ENCODE data around the gene GPN2.

The GPN2 gene

GRCh38 chr1:26889551-26890466 is at the start of gene GPN2:
Gene GPN2 (minus strand): TSS chr1:26890283. CDS start chr1:26890096, 187 bp downstream.
- peak; percentile 77 for DNase-seq

- no peak for DNase-seq
These were observed 48.6 kb upstream of the GPN2 start for GRCh38 chr1:26938659-26939025.

- no peak for DNase-seq
These were observed 48.0 kb upstream of the GPN2 start for GRCh38 chr1:26938004-26938658.

- DNase-seq, result no peak
These were observed 46.7 kb upstream of the GPN2 start for GRCh38 chr1:26936823-26937222.

- DNase-seq, result no peak
These were observed 42.4 kb upstream of the GPN2 start for GRCh38 chr1:26932531-26932930.

- DNase-seq, result peak; percentile 9
These were observed 33.6 kb upstream of the GPN2 start for GRCh38 chr1:26923711-26924110.

GRCh38 chr1:26922901-26923300 is 32.8 kb upstream of the GPN2 start:
- DNase-seq, result no peak

DNA sequence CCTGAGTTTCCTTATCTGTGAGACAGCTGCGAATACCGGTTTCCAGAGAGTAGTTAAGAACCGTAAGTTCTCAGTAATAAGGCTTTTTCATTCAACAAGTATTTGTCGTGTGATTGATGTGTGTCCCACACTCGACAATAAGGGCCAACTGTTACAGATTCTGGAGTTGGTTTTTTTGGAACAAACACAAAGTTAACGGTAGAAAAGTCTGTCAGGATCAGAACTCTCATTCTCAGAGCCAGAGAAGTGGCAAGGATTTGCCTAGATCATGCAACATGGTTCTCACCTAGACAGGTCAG is 32.3 kb upstream of the GPN2 start:
- no peak for DNase-seq

- peak; percentile 97 for DNase-seq
These were observed 31.7 kb upstream of the GPN2 start, which contains the start of gene NUDC for GRCh38 chr1:26921540-26922430. Gene NUDC (plus strand): TSS chr1:26921743. CDS start chr1:26921849, 106 bp downstream.

DNA sequence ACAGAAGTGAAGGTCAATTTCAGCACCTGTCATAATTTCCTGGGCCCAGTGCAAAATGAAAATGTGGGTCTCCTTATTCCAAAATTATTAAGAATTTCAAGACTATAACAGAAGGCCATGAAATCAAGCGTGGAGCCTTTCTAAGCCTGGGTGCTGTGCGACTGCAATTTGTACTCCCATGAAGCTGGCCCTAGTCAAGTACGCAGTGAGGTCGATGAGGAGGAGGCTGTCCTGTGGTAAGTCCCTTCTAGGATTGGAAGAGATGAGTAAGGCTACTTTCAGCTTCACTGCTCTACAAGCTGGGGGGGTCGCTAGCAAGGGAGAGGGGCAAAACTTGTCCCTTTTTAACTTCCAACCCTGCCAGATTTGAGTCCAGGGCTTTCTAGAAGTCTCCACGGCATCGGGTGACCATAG is 31.1 kb upstream of the GPN2 start:
- DNase-seq, result no peak

- DNase-seq, result no peak
These were observed 25.2 kb upstream of the GPN2 start for GRCh38 chr1:26915204-26915842.

DNA sequence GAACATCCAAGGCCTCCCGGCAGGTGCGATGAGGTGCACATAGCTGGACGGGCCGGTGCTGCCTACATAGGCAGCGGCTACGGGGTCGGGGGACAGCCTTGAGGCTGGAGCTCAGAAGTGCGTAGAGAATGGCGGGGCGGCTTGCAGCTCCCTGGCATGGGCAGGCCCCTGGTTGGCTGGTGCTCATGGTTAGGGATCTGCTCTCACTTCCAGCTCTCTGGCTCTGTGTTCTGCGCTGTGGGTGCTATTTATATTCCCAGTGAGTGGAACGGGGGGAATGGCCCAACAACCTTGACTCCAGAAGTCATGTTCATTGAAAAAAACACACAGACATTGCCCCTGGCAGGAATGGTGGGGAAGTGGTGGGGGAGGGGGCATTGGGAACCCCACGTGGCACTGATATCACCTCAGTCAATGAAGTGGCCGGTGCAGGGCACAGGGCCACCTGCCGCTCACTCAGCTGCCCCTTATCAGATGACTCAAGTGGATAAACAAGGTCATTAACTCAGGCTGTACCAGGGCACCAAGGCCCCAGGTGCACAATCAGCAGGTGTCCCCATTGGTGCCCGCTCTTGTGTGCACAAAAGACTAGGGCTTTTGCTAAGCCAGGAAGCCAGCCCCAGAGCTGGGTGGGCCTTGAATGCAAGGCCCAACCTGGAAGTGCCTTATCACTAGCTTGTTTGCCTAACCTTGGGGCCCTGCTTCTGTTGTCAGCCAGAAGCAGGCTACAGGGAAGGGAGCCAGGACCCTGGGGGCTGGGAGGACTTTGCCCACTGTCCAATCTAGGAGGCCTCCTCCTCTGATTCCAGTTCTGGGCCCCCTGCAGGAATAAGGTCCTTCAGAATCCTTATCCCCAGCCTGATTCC is 23.9 kb upstream of the GPN2 start, which contains the start of gene NR0B2:
TSS of gene NR0B2 (minus strand) at position 222 of the 866 bp plus-strand sequence. CDS start at position 187, 35 bp downstream.
- no peak for DNase-seq

DNA sequence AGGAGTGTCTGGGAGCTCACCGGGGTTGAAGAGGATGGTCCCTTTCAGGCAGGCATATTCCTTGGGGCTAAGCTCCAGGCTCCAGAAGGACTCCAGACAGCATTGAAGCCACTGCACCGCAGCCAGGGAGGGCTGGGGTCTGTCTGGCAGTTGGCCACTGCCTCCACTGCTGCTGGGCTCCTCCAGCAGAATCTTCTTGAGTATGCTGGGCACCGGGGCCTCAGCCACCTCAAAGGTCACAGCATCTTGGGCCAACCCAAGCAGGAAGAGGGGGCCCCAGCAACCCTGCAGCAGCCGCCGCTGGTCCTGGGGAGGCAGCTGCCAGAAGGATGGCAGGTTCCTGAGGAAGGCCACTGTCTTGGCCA is 23.3 kb upstream of the GPN2 start:
- no peak for DNase-seq

DNA sequence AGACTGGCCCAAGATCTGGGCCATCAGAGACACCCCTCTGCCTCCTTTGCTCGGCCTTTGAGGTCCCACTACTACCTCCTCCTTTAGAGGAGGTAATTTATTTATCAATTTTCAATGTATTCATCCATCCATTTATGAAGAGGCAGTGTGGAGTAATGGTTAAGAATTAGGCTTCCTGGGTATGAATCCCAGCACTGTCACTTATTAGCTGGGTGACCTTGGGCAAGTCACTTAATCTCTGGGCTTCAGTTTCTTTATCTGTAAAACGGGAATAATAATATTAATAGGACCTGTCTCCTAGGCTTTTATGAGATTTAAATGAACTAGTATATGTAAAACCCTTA is 22.0 kb upstream of the GPN2 start:
- no peak for DNase-seq

GRCh38 chr1:26911399-26912146 is 21.5 kb upstream of the GPN2 start:
- DNase-seq, result no peak

DNA sequence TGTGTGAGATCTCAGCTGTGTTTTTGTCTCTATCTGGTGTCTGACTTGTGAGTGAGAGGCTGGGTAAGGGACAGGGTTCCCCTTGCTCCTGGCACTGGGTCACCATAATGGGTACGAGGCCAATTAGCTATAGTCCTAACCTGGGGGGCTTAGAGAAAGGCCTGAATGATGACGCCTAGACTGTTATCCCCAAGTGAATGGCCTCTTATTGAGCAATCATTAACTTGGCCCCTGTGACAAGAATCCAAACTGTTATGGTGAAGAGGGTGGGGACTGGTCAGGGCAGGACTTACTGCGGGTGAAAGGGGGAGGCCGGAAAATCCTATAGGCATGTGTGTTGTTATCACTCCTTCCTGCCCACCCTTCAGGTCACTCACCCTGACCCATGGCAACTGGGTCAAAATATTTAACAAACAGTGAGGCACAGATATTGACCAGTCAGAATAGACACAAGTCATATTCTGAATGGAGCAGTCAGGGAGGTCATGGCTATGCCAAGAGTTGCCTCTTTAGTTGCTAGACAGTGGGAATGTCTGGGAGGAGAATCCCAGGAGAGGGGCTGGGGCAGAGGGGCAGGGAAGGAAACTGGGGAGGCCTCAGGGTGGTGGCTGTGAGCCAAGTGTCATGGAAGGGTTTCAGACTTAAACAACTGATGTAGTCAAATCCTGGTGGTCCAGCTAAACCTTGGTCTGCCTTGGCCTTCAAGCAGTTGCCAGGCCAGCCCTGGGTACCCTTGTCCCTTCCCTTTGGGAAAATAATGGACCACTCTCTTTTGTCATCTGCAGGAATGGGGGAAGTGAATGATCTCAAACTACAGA is 20.5 kb upstream of the GPN2 start:
- no peak for DNase-seq

- no peak for DNase-seq
These were observed 19.9 kb upstream of the GPN2 start for GRCh38 chr1:26909951-26910342.

DNA sequence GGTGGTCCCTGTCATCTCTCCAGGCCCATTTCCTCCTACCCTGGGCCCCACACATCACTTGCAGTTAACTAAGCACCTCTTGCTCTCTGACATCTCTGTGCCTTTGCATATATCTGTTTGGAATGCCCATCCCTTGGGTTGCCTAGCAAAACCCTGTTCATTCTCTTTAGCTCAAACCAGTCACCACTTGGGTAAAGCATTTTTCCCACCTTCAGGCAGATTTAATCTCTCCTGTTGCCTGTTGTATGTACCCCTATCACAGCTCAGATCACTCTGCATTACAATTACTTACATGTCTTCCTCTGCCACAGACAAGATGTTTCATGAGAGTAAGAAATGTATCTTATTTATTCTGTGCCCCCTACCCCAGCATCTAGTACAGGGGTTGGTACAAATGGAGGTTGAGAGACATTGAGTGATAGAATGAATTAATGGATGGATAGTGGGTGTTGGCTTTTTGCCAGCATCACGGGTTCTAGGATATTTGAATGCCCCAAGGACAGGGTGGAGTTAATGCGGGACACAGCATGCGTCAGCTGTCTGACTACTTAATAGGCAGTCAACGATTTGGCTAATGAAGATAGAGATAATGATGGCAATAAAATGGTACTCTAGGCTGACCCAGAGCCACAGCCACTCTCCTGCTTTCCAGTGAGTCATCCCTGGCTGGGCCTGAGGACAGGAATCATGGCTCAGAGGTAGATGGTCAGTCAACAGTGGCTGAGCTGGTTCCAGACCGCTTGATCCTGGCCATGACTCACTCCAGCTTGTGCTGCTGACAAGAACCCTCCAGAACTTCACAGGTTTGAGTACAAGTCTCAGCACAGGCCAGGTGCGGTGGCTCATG is 17.2 kb upstream of the GPN2 start:
- DNase-seq, result no peak

DNA sequence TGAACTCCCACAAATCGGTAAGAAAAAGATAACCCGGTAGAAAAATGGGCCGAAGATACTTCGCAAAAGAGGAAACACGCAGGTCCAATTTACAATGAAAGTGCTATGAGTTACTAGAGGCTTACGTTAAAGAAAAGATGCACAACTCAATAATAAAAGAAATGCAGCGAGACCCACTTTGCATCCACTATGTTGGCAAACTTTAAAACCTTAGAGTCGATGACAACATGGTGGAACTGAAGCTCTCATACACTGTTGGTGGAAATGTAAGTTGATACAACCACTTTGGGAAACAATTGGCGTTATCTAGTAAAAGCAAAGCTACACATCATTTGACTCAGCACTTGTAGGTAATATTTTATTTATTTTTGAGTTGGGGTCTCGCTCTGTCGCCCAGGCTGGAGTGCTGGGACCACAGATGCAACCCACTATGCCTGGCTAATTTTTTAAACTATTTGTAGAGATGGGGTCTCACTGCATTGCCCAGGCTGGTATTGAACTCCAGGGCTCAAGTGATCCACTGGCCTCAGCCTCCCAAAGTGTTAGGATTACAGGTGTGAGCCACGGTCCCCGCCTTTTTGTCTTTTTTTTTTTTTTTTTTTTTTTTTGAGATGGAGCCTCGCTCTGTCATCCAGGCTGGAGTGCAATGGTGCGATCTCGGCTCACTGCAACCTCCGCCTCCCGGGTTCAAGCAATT is 10.9 kb upstream of the GPN2 start:
- no peak for DNase-seq

Measured in stimulated activated CD4-positive, alpha-beta T cell treated with anti-CD3 and anti-CD28 coated beads, Interleukin-1b, Interleukin-23, amount 100 ng/mL, for 48 hours (primary cell).